ENCODE measurements around the gene DGCR6L.
"Not testable (repeated sequence)": the region's sequence is repeated elsewhere in the genome, so short reads cannot be mapped to it uniquely, and the experiment has no call there.

DGCR6L gene

DNA sequence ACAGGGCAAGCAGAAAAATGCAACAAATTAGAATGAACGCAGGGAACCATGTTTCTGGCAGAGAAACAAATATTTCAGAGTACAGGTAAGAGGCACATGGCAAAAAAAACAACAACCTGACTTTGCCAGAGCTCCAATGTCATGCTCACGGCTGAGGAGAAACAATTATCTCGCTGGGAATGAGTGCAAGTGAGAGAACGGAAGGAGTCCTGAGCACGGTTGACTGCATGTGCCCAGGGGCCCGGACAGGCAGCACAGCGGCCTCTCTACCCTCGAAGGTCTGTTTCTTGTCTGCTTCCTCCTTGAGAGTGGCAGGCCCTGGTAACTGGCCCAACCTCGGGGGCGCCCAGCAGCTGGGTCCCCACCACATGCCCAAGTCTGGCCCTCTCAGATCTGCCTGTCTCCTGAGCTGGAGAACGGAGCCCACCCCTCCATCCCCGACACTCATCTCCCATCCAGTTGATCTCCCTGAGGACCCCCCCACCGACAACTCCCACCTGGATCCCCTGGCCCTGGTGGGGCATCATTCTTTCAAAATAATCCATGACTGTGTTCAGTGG is 27.1 kb downstream of the DGCR6L start:
- no peak for DNase-seq (ENCODE audit: low read depth in 2 of 3, low spot score in 2 of 3)

DNA sequence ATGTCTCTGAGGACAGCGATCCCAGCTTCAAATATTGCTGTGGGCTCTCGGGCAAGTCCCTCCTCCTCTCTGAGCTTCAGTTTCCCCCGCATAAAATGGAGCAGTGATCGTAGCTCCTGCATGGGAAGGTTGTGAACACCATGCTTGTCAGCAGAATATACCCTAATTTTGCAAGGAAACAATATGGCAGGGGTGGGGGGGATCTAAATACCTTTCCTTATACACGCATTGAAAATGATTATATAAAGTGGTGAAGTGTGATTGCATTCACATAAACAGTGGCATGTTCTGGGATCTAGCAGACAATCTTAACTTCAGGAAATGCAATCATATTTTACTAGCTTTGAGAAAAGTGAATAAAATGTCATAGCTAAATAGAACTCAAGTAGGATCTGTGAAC is 27.8 kb downstream of the DGCR6L start:
- DNase-seq (ENCODE audit: low read depth in 2 of 3, low spot score in 2 of 3): no peak

DNA sequence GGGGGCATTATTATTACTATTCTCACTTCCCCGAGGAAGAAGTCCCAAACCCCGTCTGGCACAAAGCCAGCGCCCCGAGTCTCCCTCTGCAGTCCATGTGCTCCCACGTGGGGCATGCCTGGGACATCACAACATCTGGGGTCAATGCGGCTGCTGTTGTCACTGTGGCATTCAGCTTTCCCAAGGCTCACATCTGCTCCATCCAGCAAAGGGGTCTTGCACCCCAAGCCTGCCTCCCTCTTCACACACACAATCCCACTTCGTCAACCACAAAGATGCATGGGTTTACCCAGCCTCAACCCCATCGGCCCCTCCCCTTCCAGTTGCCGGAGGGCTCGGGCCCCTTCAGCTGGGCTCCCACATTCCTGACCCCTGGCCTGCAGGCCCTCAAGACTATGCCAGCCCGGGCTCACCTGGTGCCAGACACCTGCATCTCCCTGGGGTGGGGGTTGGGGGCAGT is 28.2 kb downstream of the DGCR6L start:
- DNase-seq (ENCODE audit: low read depth in 2 of 3, low spot score in 2 of 3): no peak

DNA sequence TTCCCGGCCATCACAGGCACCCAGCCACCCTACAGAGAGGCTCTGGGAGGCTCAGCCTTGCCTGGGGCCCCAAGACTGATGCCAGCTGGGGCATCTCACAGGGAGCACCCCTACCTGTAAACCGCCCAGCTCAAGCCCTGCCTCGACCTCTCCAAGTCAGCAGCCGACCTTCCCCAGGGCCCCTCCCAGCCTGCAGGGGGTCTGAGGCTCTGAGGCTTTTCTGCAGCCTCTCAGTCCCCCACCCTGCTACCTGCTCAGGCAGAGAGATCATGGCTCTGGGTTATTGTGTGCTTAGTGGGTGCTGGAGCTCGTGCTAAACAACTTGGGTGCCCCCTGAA is 28.6 kb downstream of the DGCR6L start:
- DNase-seq (ENCODE audit: low read depth in 2 of 3, low spot score in 2 of 3): no peak

DNA sequence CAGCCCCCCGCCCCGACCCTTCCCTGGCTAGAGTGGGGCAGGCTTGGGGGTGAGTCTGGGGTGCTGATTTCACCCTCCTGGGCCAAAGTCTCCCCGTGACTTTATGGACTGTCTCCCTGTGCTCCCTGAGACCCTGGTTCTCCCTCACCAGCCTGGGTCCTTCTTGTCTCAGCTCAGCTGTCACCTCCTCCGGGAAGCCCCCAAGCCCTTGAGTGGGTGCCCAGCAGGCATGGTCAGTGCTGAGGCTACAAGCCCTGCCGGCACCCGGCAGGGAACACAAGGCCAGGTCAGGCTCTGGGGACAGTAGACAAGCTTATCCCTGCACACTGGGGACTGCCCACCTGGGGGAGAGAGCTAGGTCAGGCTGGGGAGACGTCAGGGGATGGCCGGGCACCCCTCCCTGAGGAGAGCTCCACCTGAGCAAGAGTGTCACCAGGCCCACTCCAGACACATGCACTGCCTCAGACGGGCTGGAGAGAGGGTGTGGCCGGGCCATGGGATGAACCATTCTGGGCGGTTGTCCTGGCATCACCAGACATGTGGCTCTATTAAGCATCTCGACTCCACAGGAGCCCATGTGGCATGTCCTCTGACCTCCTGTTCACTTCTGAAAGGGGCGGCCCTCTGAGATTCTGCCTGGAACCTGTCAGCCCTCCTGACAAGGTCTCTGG is 29.1 kb downstream of the DGCR6L start:
- DNase-seq (ENCODE audit: low read depth in 2 of 3, low spot score in 2 of 3): no peak

DNA sequence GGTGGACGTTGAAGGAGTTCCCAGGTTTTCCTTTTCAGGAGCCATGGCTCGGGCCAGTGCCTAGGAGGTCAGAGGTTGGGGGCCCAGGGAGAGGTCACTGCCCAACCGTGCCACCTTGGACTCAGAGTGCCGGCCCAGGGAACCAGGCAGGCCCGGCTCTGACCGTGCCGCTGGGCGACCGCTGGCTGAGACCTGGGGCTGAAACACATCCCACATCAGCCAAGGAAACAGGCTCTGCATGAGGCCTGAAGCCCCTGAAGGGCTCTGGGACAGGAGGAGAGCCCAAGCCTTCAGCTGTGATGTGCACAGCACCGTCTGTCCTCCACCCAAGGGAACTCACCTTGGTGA is 29.8 kb downstream of the DGCR6L start:
- no peak for DNase-seq (ENCODE audit: low read depth in 2 of 3, low spot score in 2 of 3)

DNA sequence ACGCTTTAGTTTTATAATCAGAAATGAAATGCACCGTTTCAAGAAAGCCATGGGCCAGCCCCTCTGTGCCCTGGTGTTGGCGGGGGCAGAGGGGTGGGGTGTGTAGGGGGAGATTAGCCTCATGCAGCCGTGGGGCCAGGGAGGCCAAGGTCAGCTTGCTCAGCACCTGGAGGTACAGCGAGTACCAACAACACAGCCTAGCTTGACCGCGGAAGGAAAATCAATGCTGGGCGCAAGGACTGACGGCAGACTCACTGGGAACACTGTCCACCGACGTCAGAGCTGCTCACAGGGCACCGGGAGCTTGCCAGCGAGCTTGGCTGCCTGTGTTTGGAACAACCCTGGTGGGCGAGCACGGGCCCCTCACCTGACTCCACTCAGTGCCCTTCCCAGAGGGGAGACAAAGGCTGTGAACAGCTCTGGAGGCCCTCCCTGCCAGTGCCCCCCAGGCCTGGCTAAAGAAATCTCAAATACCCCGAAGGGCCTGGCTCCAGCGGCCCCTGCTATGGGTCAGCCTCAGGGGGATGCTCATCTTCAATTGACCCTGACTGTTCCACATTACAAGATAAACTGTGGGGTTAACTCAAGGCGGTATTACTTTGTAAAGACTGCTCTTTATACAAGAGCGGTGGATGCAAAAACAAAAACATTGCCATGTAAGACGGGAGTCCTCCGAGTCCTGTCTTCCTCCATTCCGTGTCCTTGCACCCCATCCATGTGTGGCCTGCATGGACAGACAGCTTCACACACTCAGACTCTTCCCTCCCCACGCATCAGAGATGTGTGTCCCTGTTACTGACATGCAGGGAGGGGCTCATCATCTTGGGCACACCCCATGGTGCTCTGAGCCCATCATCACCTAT is 30.4 kb downstream of the DGCR6L start:
- not testable (repeated sequence) for DNase-seq (ENCODE audit: low read depth in 2 of 3, low spot score in 2 of 3)

DNA sequence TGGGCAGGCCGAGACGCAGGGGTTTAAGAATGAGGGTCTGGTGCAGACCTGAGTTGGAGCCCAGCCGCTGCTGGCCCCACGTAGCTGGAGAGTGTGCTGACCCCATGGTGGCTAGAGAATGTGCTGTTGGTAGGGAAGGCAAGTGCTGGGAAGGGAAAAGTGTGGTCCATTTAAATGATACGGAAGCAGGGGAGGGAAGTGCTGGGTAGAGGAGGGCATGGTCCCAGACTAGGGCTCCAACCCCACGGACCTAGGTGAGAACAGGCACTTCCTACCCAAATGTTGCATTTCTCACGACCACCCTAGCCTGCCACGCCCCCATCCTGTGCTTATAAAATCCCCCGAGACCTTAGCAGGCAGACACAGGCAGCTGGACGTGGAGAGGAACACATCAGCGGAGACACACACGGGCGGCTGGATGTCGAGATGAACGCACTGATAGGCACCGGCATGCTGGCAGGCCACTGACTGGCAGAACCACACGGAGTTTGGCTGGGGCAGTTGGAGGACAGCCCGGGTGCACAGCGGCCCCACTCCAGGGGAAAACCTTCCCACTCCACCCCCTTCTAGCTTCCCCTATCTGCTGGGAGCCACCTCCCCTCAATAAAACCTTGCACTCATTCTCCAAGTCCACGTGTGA is 33.0 kb downstream of the DGCR6L start:
- not testable (repeated sequence) for DNase-seq (ENCODE audit: low read depth in 2 of 3, low spot score in 2 of 3)

DNA sequence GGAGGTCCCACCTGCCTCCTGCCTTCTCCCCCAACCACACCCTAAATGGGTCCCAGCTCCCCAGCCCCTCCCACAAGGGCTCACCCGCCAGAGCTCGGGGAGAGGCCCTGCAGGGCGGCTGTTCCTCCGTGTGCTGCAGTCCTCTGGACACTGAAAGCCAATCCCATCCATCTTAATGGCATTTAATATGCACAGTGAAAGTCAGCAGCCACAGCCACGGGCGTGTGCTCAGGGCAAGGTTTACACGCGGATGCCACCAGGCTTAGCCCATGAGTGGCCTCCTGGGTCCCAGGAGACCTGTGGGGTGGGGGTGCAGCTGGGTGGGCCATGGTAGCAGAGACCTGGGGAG is 33.6 kb downstream of the DGCR6L start:
- not testable (repeated sequence) for DNase-seq (ENCODE audit: low read depth in 2 of 3, low spot score in 2 of 3)

DNA sequence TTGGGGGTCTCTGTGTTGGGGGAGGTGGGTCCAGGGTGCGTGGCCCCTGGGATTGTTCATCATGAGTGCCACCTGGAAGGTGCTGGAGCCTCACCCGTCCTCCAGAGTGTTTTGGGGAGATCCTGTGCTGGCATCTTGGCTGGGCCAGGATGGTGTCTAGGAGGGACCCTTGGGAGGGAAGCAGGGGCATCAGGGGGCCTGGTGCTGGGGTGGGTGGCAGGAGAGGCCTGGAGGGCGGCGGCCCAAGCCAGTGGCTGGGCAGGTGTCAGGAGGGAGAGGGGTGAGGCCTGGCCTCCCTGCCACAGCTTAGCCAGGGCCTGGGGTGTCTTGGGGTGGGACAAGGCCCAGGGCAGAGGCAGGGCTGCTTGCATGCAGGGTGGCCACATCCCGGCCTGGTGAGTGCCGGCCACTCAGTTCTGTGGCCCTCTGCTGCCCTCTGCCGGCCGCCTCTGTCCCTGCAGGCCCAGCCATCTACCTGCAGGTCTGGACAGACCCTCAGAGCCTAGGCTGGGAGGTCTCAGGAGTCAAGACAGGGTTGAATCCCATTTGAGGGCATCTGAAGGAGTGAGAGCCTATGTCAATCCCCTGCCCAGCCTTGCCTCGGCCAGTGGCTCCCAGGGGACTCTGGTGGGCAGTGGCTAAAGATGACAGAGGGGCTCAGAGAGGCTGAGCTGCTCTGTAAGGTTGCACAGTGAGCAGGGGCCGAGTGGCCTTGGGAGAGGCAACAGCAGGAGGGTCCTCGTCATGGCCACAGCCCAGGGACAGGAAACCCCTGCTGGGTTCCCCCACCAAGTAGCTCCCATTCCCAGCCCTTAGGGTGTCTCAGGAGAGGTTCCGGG is 34.2 kb downstream of the DGCR6L start:
- peak; percentile 28 to 80 (median 60) for DNase-seq (ENCODE audit: low read depth in 2 of 3, low spot score in 2 of 3)

DNA sequence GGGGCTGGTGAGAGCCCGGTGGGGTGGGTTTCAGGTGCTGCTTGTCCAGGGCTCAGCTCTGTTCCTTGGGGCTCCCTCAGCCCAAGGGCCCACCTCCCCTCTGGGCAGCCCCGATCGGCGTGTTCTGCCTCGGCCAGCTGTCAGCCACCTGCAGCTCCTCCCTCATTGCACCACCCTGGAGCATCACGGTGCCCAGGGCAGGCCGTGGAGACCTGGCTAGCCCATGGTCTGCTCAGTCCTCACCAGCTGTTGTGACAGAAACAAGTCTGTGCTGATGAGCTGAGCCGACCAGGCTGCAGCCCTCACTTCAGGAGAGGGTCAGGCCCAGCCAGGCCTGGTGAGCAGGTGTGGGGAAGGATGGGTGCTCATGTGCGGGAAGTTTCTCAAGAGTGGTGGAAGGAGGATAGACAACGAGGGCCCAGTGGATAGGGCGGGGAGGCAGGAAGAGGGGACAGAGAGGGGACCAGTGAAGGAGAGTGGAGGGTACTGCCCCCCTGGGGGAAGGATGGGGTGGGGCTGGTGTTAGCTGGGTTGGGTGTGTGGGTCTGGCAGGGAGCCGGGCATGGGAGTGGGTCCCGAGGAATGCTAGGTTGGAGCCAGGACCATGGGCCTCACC is 35.3 kb downstream of the DGCR6L start:
- no peak for DNase-seq (ENCODE audit: low read depth in 2 of 3, low spot score in 2 of 3)

DNA sequence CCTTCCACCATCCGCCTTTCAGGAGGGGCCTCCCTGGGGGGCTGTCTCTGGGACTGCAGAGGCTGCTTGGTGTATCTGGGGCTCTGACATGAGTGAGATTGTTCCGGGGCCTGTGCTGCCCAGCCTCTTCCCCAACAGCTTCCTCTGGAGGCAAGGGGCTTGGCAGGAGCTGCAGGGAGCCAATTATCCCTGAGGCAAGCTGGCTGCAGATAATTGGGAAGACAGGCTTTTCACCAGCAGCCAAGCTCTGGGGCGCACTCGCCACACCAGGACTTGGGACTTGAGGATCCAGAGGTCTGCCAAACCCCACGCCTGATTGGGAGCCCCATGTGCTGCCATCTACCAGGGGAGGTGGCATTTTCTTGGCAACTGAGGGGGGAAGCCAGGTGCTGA is 36.2 kb downstream of the DGCR6L start:
- no peak for DNase-seq (ENCODE audit: low read depth in 2 of 3, low spot score in 2 of 3)

DNA sequence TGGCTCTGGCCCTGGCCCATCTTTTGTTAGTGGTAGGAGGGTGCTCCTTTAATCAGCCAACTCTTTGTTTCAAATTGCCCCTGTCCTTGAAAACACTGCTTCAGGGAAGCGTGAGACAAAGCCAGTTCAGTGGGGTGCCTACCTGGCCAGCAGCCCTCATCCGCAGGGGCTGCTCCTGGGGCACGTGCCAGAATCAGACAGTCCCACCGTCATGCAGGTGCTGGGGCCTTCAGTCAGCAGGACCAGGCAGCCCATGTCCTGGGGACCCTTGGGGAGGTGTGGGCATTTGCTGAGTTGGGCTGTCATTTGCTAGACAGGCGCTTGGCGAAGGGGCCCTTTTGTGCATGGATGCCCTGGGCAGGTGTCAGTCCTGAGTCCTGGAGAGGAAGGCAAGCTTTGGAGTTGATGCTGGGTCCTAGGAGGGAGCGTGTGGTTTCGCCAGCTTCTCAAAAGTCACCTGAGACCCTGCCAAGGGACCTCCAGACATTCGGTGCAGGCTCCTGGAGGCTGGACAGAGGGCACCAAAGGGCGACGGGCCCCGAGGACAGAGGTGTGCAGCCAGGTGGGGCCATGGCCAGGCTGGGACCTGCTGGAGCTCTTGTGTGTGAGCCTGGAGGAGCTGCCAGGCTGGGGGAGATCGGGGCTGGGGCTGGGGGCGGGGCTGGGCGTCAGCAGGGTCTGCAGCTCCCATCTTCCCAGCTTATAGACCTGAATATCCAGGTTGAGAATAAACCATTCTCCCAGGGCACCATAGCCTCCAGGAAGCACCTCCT is 36.8 kb downstream of the DGCR6L start:
- no peak for DNase-seq (ENCODE audit: low read depth in 2 of 3, low spot score in 2 of 3)

DNA sequence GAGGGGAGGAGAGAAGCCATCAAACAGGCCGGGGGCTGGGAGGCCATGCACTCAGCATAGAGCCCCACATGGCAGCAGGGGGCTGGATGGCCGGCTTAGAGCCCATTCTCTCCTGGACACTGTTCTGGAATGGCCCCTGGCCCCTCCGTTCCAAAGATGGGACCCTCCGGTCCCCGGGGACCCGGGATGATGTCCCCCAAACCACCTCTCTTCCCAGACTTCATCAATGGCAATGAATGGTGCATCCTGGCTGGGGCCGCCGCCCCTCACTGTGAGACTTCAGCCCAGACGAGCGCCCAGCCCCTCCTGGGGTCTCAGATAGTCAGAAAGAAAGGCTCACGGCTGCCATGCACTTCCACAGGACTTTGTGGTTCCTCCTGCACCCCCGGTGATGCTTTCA is 38.0 kb downstream of the DGCR6L start:
- DNase-seq (ENCODE audit: low read depth in 2 of 3, low spot score in 2 of 3): no peak

DNA sequence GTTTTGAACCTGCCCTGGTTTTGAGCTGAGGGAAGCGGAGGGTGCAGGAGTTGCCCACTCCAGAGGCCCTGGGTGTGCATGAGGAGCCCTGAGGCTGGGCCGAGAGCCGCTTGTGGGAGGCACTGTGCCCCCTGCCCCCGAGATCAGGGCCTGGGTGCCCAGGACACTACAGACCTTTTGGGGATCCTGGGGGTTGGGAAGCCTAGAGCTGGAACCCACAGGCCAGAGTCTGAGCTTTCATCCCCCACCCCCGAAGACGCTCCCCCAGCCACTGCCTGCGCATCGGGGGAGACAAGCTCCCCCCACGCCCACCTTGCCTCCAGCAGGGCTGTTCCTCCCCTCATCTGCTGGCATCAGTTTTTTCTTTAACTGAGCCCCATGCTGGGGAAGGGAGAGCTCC is 38.4 kb downstream of the DGCR6L start:
- DNase-seq (ENCODE audit: low read depth in 2 of 3, low spot score in 2 of 3): not testable (repeated sequence)

DNA sequence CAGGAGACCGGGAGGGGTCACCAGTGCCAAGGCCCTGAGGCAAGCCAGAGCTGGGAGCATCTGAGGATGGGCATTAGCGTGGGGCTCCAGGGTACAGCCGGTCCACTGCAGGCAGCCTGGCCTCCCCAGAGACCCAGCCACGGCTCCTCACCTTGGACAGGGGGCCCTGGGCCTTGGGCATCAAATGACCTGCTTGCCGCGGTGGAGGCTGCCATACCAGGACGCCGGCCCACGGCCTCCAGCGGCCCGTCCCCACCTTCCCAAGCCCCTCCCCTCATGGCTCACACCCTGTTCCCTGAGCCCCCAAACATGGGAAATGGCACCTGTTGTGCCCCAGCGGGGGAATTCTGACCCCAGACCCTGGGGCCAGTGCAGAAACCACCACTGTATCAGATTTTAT is 39.0 kb downstream of the DGCR6L start:
- DNase-seq (ENCODE audit: low read depth in 2 of 3, low spot score in 2 of 3): no peak

DNA sequence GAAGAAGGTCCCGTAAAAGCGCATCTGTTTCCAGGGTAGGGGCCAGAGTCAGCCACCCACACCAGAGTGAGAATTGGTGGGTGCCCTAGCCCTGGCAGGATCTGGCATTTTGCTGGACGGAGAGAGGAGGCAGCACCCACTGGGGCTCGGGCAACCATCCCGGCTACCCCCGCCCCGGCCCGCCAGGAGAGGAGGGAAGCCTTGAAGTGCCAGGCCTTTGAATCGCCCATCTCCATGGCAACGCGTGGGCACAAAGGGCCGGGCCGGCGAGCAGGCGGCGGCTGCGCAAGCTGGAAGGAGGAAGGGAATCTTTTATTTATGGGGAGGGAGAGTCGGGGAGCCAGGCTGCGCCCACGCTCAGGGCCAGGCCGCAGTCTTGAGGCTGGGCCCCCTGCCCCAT is 39.7 kb downstream of the DGCR6L start:
- DNase-seq (ENCODE audit: low read depth in 2 of 3, low spot score in 2 of 3): not testable (repeated sequence)

DNA sequence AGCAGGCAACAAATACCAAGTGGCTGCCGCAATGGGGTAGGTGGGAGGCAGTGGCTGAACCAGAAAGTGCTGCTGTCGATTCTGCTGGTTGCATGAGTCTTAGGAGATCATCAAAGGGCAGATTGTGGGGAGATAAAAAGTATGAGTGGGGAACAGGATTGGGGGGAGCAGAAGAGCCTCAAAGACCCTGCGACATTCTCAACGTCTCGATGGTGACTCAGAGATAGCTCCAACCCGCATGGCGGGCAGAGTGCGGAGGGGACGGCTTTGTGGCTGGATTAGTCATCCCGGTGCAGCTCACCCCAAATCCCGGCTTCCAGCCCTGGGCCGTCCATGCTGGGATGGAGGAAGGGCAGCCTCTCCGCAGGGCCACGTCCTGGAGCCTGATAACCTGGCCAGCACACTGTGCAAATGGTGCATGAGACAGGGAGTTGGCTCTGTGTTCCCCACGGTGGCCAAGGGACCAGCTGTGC is 40.2 kb downstream of the DGCR6L start:
- no peak for DNase-seq (ENCODE audit: low read depth in 2 of 3, low spot score in 2 of 3)

DNA sequence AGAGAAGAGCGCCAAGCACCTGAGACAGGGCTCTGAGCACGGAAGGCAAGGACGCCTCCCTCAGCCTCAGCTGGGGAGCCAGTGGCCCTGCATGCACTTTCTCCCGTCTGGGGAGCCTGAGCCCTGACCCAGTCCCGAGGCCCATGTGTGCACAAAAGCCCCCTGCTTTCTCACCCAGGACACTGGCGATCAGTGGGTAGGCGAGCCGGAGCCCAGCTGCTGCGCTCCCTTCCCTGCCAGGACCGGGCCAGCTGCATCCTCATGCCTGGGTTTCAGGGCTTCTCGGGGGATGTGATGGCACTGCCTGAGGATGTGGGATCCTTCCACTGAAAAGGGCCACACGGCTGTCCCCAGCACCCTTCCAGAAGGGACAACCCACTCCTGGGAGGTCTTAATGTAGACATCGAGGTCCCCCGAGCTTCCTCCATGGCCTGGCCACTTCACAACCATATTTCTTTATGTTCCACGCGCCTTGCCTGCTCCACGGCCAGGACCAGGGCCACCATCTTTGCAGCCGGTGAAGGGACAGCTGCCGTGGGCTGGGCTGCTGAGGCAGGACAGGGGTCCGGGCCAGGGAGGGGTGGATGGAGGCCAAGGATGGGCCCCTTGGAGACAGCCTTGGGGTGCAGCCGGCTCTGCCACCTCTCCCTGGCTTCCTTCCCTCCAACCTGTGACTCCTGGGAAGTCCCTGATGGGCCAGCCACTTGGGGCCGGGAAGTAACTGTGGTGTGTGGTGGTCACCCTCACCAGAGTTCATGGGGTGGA is 41.0 kb downstream of the DGCR6L start:
- not testable (repeated sequence) for DNase-seq (ENCODE audit: low read depth in 2 of 3, low spot score in 2 of 3)
